Hematopoietic multipotent progenitor cell treated with erythropoietin and hydrocortisone succinate and interleukin-3 and kit ligand, for 6 days (in vitro differentiated cells): ENCODE measurements around the gene IFI30.

Experiments used
- DNase-seq: peaks from one replicate; pipeline ENCODE4 v3.0.0-alpha.2; 2015

The IFI30 gene

GRCh38 chr19:18226956-18227780 is 53.6 kb downstream of the IFI30 start:
- no peak for DNase-seq
